ENCODE measurements around the gene TMEM238L.
"Not testable (repeated sequence)": the region's sequence is repeated elsewhere in the genome, so short reads cannot be mapped to it uniquely, and the experiment has no call there.

The TMEM238L gene, protein sequence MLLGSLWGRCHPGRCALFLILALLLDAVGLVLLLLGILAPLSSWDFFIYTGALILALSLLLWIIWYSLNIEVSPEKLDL

GRCh38 chr17:10803830-10804475 lies at the start of gene TMEM238L:
Gene TMEM238L, minus strand, starts transcription at chr17:10804099. Its CDS starts 136 bp downstream, at chr17:10803963.
- in situ Hi-C loops (cut with MboI; ENCODE audit: low sequenced_read_pairs) = no loop called here

DNA sequence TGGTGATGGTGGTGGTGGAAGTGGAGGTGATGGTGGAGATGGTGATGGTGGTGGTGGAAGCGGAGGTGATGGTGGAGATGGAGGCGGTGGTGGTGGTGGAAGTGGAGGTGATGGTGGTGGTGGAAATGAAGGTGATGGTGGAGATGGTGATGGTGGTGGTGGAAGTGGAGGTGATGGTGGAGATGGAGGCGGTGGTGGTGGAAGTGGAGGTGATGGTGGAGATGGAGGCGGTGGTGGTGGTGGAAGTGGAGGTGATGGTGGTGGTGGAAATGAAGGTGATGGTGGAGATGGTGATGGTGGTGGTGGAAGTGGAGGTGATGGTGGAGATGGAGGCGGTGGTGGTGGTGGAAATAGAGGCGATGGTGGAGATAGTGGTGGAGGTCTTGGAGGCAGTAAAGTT lies 42.7 kb upstream of the TMEM238L start:
- in situ Hi-C loops (cut with MboI; ENCODE audit: low sequenced_read_pairs) = not testable (repeated sequence)

DNA sequence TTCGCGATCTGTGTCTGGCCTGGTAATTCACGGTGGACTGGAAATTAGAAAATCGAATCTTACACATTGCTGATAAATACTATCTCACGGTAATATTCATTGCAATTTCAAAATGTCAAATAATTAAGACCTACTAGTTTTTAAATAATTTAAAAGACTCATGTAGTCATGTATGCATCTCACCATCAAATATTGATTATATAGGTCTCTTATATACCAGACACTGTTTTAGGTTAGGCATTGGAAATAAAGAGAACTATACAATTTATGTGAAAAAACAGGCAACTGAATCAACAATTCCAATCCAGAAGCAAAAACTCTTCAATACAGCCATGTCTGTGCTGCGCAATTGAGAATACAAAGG lies 41.5 kb upstream of the TMEM238L start:
- in situ Hi-C loops (cut with MboI; ENCODE audit: low sequenced_read_pairs) = no loop called here

DNA sequence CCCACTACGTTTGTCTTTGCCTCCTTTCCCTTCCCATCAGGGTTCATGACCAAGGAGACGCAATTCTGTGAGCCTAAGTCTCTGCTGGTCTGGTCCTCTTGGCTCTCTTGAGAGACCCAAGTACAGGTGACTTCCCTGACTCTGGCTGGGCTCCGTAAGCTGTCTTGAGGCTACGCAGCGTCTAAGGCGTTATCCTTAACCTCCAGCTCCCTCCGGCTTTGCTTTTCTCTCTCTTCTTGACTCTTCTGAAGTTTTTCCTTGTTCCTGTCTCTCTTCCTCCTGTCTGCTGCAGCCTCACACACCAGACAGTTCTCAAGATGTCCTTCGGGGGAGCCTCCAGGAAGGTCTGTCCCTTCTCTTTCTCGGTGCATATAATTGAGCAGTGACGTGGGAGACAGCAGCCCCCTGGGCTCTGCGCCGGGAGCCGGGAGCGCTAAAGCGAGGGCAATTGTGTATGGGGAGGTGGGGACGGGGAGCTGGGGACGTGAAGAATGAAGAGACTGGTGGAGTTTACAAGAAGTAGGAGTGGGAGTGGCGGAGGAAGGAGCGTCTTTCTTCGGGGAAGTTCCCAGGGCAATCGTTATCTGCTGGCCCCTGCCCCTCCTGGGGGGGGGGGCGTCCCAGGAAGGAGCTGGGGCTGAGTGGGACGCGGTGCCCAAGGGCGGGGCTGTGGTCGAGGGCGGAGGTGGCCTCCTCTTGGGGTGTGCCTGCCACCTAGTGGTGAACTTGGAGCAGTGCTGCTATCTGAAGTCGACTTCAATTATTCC lies 40.9 kb upstream of the TMEM238L start:
- in situ Hi-C loops (cut with MboI; ENCODE audit: low sequenced_read_pairs) = no loop called here

DNA sequence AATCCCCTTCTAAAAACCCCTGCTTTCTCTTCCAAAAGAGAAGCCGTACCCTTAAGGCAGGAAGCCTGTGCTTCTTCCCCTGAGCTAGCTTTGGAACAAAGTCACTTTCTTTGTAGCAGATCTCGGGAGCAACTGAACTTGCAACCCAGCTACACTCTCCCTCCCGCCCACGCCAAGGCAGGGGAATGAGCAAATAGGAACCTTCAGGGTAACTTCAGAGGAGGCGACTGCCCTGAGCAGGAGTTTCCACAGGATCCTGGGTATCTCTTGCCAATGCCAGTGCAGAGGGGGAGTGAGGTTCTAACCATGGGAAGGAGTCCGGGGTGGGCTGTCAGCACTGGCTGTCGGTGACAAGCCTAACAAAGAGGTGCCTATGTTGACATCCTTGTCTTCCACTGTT lies 39.9 kb upstream of the TMEM238L start:
- in situ Hi-C loops (cut with MboI; ENCODE audit: low sequenced_read_pairs) = no loop called here

- in situ Hi-C loops (cut with MboI; ENCODE audit: low sequenced_read_pairs) = no loop called here
Measured at GRCh38 chr17:10842658-10843057, 38.8 kb upstream of the TMEM238L start.

DNA sequence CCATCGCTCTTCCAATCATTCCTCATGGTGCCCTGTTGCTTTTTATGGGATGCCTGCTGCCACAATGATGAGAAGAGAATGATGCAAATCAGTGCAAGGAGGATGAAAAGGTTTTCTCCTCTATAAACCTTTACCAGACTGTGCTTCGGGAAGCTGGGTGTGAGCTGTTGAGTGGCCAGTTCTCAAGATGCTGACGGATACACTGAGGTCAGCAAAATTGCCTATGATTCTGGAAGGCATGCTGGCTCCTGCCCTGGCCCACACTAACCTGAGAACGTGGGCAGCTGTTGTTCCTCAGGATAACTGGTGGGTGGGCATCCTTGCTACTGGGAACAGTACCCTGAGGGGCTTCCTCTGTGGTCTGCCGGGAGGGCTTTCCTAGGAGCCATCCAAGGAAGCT lies 34.8 kb upstream of the TMEM238L start:
- in situ Hi-C loops (cut with MboI; ENCODE audit: low sequenced_read_pairs) = no loop called here

GRCh38 chr17:10837921-10838320 lies 34.0 kb upstream of the TMEM238L start, which contains the start of gene PIRT:
Gene PIRT, minus strand, starts transcription at chr17:10838087. Its CDS starts 12,442 bp downstream, at chr17:10825645.
- in situ Hi-C loops (cut with MboI; ENCODE audit: low sequenced_read_pairs) = no loop called here

- in situ Hi-C loops (cut with MboI; ENCODE audit: low sequenced_read_pairs) = no loop called here
Measured at GRCh38 chr17:10836966-10837590, 33.2 kb upstream of the TMEM238L start.

DNA sequence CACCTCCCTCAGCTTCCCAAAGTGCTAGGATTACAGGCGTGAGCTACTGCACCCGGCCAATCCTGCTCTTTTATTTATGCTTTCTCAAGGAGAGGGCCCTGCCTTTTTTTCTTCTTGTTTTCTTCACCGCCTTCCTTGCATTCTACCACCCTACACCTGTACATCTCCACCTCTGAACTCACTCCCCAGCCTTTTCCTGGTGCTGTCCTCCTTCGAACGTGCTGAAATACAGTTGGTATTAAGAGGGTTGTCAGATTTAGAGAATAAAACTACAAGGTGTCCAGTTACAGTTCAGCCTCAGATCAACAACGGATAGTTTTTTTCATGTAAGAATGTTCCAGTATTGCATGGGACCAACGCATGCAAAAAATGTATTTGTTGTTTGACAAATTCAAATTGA lies 32.2 kb upstream of the TMEM238L start:
- in situ Hi-C loops (cut with MboI; ENCODE audit: low sequenced_read_pairs) = no loop called here

DNA sequence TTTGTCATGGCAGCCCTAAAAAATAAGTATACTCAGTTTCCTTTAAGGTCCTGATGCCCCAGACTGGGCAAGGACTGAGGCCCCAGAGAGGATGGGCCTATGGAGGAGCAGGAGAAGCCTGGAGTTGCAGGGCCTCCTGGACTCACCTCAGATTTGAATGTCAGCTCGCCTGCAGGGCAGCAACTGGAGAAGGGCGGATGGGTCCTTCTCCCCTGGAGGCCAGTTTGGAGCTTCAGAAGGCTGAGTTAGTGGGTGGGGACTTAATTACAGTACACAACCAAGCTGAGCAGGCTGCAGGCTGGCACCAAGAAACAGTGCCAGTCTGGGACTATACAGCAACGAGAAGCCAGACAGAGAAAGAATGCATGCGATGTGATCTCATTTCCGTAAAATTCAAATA lies 27.8 kb upstream of the TMEM238L start:
- in situ Hi-C loops (cut with MboI; ENCODE audit: low sequenced_read_pairs) = no loop called here

- in situ Hi-C loops (cut with MboI; ENCODE audit: low sequenced_read_pairs) = no loop called here
Measured at GRCh38 chr17:10827898-10828552, 24.1 kb upstream of the TMEM238L start.

- in situ Hi-C loops (cut with MboI; ENCODE audit: low sequenced_read_pairs) = no loop called here
Measured at GRCh38 chr17:10824874-10825273, 21.0 kb upstream of the TMEM238L start.

DNA sequence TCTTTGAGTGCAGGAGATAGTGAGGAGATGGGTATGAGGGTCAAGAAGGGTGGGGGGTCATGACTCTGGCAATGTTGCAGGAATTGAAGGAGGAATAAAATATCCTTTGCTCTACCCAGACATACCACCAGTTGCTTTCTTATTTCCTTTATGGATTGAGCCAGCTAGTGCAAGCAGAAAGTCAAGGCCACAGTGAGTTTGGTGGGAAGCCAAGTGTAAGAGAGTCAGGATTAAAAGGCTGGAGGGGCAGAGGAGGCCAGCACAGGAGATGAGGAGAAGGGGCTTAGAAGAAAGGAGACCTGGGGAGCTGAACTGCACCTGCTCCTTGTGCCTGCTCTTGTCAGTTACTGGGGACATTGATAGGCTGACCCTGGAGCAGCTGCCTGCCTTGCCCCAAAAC lies 17.9 kb upstream of the TMEM238L start:
- in situ Hi-C loops (cut with MboI; ENCODE audit: low sequenced_read_pairs) = no loop called here

DNA sequence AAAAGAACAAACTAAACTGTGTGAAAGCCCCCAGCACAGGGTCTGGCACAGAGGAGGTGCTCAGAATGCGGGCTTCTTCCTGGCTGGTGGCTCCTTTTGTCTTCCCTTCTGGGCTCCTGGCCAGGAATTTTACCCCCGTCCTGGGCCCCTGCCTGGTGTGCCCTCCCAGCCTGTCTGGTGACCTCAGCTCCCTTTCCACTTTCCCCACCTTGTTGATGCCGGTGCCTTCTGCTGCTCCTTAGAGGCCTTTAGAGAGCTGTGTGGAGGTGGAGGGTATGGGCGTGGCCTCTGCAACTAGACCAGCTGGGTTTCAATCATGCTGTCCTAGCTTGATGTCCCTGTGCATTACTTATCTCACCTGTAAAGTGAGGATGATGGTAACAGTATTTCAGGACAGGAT lies 17.2 kb upstream of the TMEM238L start:
- in situ Hi-C loops (cut with MboI; ENCODE audit: low sequenced_read_pairs) = no loop called here

DNA sequence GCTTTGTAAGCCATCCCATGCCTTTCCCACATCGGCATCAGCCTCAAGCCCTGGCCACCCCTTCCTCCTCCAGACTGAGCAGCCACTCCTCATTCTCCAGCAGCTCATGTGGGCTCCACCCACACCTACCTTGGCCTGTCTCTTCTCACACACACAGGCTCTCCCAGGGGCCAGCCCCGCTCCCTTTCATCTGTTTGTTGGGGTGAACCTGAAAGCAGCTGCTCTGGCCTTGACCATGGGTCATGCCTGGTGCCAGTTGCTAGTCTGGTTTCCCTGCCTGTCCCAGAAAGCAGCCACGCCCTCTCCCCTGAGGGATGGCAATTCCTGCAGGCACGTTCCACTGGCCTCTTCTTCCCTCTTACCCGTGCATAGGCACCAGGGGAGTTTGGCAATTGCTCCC lies 11.4 kb upstream of the TMEM238L start:
- in situ Hi-C loops (cut with MboI; ENCODE audit: low sequenced_read_pairs) = no loop called here

GRCh38 chr17:10814075-10814474 lies 10.2 kb upstream of the TMEM238L start:
- in situ Hi-C loops (cut with MboI; ENCODE audit: low sequenced_read_pairs) = no loop called here

GRCh38 chr17:10812674-10813073 lies 8.8 kb upstream of the TMEM238L start:
- in situ Hi-C loops (cut with MboI; ENCODE audit: low sequenced_read_pairs) = no loop called here

- in situ Hi-C loops (cut with MboI; ENCODE audit: low sequenced_read_pairs) = no loop called here
Measured at GRCh38 chr17:10809605-10810004, 5.7 kb upstream of the TMEM238L start.

DNA sequence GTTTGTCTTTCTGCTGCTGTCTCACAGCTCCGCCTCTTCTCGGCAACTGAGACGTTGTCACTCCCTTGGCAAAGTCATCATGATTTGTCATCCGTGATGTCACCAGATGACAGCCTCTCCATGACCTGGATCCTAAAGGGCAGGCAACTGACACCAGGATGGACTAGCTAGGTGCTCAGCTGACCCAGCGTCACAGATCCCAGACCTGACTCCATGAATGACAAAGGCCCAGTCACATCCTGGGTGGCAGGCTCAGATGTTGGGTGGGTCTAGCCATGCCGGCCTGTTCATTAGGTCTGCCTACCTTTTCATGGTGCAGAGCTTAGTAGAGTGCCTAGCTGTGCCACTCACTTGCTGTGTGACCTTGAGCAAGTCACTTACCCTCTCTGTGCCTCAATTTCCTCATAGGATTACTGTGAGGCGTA lies 3.8 kb upstream of the TMEM238L start:
- in situ Hi-C loops (cut with MboI; ENCODE audit: low sequenced_read_pairs) = no loop called here

- in situ Hi-C loops (cut with MboI; ENCODE audit: low sequenced_read_pairs) = no loop called here
Measured at GRCh38 chr17:10806545-10807262, 2.8 kb upstream of the TMEM238L start.

Data from HL-60/S4 treated with phorbol 12-myristate 13-acetate at 8.2 ng/mL for 4 days and 3 days (cell line).